Left lung (tissue), 10 donors: ENCODE results near the gene TMEM108. TPM values are rescaled to one million over a fixed set of nuclear protein-coding genes. Genes with fewer than 3 reads are reported as not detected.

Experiments
- ATAC-seq: fragments of 200-7000 bp; cut with Tn5 transposase; one replicate; pipeline ENCODE4 v1.9.1; 2020; ENCODE audit warnings: moderate library complexity
- DNase-seq, 4 donors: peaks; one replicate each; pipeline ENCODE4 v3.0.0-alpha.2; 2013 to 2020
- H3K27ac ChIP-seq, 2 donors: fragments of 200-600 bp; sonication (generic) in 1 of 2; one replicate each; pipeline versions ENCODE4 v1.5.0 to v1.8.0; 2020 to 2021
- H3K27me3 ChIP-seq, 2 donors: fragments of 200-600 bp; sonication (generic) in 1 of 2; one replicate each; pipeline versions ENCODE4 v1.5.0 to v1.8.0; 2020 to 2021
- H3K36me3 ChIP-seq, 2 donors: fragments of 200-600 bp; sonication (generic) in 1 of 2; one replicate each; pipeline versions ENCODE4 v1.5.0 to v1.8.0; 2020 to 2021
- H3K4me1 ChIP-seq, 2 donors: fragments of 200-600 bp; one replicate each; pipeline ENCODE4 v1.8.0; 2021
- H3K4me3 ChIP-seq, 2 donors: fragments of 200-600 bp; sonication (generic) in 1 of 2; one replicate each; pipeline versions ENCODE4 v1.5.0 to v1.8.0; 2020 to 2021; ENCODE audit warnings: mild to moderate bottlenecking in 1 of 2
- H3K9me3 ChIP-seq, 2 donors: fragments of 200-600 bp; sonication (generic) in 1 of 2; one replicate each; pipeline versions ENCODE4 v1.5.0 to v1.8.0; 2020 to 2021
- intact Hi-C, 2 donors: fragments of 100-400 bp; cut with DNase I; formaldehyde crosslinking; loops; one replicate each; pipeline versions ENCODE4 v1.11.2 to v1.14.2; 2022
- polyA plus RNA-seq, 6 donors: library from polyadenylated mRNA; unstranded; fragments of 120-200 nt; gene quantifications; one replicate each; pipeline ENCODE4 v1.2.1, GENCODE V29; 2013; ENCODE audit not compliant: insufficient read length in 6 of 6
- total RNA-seq, 2 donors: library from RNA; stranded (reverse); fragmentation: NEBNext Ultra II Directional; extraction: Animal tissue kit (Norgen Biotek cat#: 25700); gene quantifications; one replicate each; pipeline ENCODE4 v1.2.1, GENCODE V29; 2021
- TF ChIP-seq, protein P1 (sequence below), 2 donors: fragments of 200-600 bp; sonication (generic) in 1 of 2; IDR thresholded peaks; one replicate each; pipeline versions ENCODE4 v1.5.0 to v1.8.0; 2021; ENCODE audit warnings: antibody characterized with exemption in 2 of 2
- donor health status: DM: no; HTN: yes; CAD: no.
- donor health status: DM: no; HTN: no; CAD: no.

The TMEM108 gene
- total and polyA plus RNA-seq, 8 donors: 18.5 to 58.8 (median 43.7) TPM

- TF ChIP-seq, protein P1, sequence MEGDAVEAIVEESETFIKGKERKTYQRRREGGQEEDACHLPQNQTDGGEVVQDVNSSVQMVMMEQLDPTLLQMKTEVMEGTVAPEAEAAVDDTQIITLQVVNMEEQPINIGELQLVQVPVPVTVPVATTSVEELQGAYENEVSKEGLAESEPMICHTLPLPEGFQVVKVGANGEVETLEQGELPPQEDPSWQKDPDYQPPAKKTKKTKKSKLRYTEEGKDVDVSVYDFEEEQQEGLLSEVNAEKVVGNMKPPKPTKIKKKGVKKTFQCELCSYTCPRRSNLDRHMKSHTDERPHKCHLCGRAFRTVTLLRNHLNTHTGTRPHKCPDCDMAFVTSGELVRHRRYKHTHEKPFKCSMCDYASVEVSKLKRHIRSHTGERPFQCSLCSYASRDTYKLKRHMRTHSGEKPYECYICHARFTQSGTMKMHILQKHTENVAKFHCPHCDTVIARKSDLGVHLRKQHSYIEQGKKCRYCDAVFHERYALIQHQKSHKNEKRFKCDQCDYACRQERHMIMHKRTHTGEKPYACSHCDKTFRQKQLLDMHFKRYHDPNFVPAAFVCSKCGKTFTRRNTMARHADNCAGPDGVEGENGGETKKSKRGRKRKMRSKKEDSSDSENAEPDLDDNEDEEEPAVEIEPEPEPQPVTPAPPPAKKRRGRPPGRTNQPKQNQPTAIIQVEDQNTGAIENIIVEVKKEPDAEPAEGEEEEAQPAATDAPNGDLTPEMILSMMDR (IDR thresholded peaks at IDR 0.05): no peak
- no peaks in the 10 kb centered on the region for H3K9me3 ChIP-seq
- no peaks in the 10 kb centered on the region for H3K4me1 ChIP-seq
- H3K36me3 ChIP-seq: no peaks in the 10 kb centered on the region
- DNase-seq (no peak), ATAC-seq (no peak)
- no peak overlapping the region for H3K4me3 ChIP-seq
- intact Hi-C loops: no loop called here
- H3K27ac ChIP-seq: no peak overlapping the region
- no peaks in the 10 kb centered on the region for H3K27me3 ChIP-seq
Observed at GRCh38 chr3:133254151-133254550, 216.0 kb downstream of the TMEM108 start.

GRCh38 chr3:133254716-133255115, 216.5 kb downstream of the TMEM108 start:
- Histone ChIP-seq H3K9me3 (no peaks in the 10 kb centered on the region), H3K27me3 (no peaks in the 10 kb centered on the region), H3K4me3 (no peak overlapping the region), H3K27ac (no peak overlapping the region), H3K4me1 (no peaks in the 10 kb centered on the region), H3K36me3 (no peaks in the 10 kb centered on the region)
- intact Hi-C loops: no loop called here
- DNase-seq (no peak), ATAC-seq (no peak)
- TF ChIP-seq, protein P1 (IDR thresholded peaks at IDR 0.05): no peak

DNA sequence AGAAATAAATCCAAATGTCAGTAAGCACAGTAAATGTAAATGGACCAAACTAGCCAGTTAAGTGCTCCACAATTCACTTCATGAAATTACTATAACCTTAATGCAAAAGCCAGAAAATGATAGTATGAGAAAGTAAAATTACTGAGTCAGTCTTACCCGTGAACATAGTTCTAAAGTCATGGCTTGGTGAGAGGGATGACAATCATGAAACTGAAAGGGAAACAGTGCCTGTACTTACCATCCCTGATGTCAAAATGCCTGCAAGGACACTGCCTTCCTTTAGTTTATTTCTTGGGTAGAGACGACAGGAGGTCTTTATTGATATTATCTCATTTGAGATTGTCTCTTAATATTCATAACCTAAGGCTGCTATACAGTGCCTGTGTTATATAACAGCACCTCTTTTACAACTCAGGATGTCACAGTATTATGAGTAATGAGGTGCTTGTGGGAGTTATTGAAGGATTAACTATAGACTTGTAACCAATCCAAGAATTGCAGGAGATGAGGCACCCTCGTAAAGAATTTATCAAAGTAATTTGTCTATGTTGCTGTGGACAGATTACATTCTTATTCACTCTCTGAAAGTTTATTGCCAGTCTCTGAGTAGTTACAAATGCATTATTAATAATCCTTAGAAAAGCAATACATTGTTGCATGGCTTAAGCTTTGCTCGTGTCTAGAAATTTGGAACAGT, 218.7 kb downstream of the TMEM108 start:
- no peaks in the 10 kb centered on the region for H3K9me3 ChIP-seq
- H3K36me3 ChIP-seq: no peaks in the 10 kb centered on the region
- H3K27me3 ChIP-seq: no peaks in the 10 kb centered on the region
- TF ChIP-seq, protein P1 (IDR thresholded peaks at IDR 0.05): no peak
- no peak overlapping the region for H3K4me3 ChIP-seq
- DNase-seq (no peak), ATAC-seq (no peak)
- no peaks in the 10 kb centered on the region for H3K4me1 ChIP-seq
- H3K27ac ChIP-seq: no peak overlapping the region
- intact Hi-C loops: no loop called here

- H3K27ac ChIP-seq: no peak overlapping the region
- intact Hi-C loops: no loop called here
- no peak overlapping the region for H3K4me3 ChIP-seq
- no peaks in the 10 kb centered on the region for H3K4me1 ChIP-seq
- ATAC-seq (no peak), DNase-seq (no peak)
- no peaks in the 10 kb centered on the region for H3K36me3 ChIP-seq
- H3K9me3 ChIP-seq: no peaks in the 10 kb centered on the region
- H3K27me3 ChIP-seq: no peaks in the 10 kb centered on the region
- TF ChIP-seq, protein P1 (IDR thresholded peaks at IDR 0.05): no peak
Observed at GRCh38 chr3:133258358-133258757, 220.2 kb downstream of the TMEM108 start.

DNA sequence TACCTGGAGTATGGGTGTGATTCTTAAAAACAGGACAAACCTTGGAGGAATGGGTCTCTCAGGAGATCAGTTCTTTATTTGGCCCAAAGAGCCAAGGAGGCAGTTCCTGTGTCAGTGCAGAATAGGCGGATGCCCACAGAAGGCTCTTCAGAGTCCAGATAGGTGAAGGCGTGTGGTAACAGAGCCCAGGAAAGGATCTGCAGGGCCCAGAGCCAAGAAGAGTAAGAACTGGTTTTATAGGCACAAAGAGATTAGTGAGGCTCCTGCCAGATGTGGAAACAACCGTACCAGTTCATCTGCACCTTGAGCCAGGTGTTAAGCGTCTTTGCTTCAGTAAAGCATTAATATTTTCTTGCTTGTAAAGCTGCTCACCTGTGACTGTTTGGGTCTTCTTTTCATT, 221.6 kb downstream of the TMEM108 start:
- no peak overlapping the region for H3K4me3 ChIP-seq
- no peaks in the 10 kb centered on the region for H3K4me1 ChIP-seq
- DNase-seq (no peak), ATAC-seq (no peak)
- H3K36me3 ChIP-seq: no peaks in the 10 kb centered on the region
- TF ChIP-seq, protein P1 (IDR thresholded peaks at IDR 0.05): no peak
- H3K27ac ChIP-seq: no peak overlapping the region
- intact Hi-C loops: no loop called here
- no peaks in the 10 kb centered on the region for H3K27me3 ChIP-seq
- no peaks in the 10 kb centered on the region for H3K9me3 ChIP-seq
